HCT116 (cell line): Measurements from ENCODE around the gene FRMD4A. TPM values are rescaled to one million over a fixed set of nuclear protein-coding genes. Genes with fewer than 3 reads are reported as not detected.
A peak's percentile ranks its signal among the peaks of the same experiment; 100 is the strongest.
"Not testable (repeated sequence)": the region's sequence is repeated elsewhere in the genome, so short reads cannot be mapped to it uniquely, and the experiment has no call there.

Experiments used
- ATAC-seq: fragments of 200-7000 bp; cut with Tn5 transposase; 2 replicates; pipeline ENCODE4 v1.9.1; 2020; ENCODE audit warnings: mild to moderate bottlenecking, moderate library complexity
- BruUV-seq: library from RNA; stranded (reverse); fragments of 400-500 nt; replicated peaks from 2 replicates; lab custom pipeline; 2021; lab: Mats Ljungman, UMichigan
- CTCF ChIA-PET: fragments of 300-600 bp; sonication (Branson Sonifier 250); formaldehyde crosslinking; loops from one replicate; lab custom pipeline; 2021; ENCODE audit warnings: antibody characterized with exemption; lab: Charles Lee
- POLR2A ChIA-PET: fragments of 300-600, 350-600 bp; sonication (Branson Sonifier 250); formaldehyde crosslinking; loops from one replicate; lab custom pipeline; 2021; ENCODE audit warnings: antibody characterized with exemption; lab: Charles Lee
- RAD21 ChIA-PET, 2 experiments: fragments of 300-600 bp; sonication (Branson Sonifier 250); formaldehyde crosslinking; loops; one replicate each; lab custom pipeline; 2023; ENCODE audit warnings: low total read pairs in 2 of 2; ENCODE audit not compliant: uncharacterized antibody in 2 of 2, unreplicated experiment in 2 of 2, low non-redundant PET in 1 of 2; lab: Charles Lee
- DNase-seq: peaks from one replicate; pipeline ENCODE4 v3.0.0-alpha.2; 2010; ENCODE audit warnings: low read depth, low spot score
- H2AFZ ChIP-seq: fragments of 200-600 bp; shearing (Covaris generic), sonication (generic); 2 replicates; pipeline ENCODE4 v1.6.1; 2017; ENCODE audit warnings: low read depth, mixed run types, mixed read lengths, antibody characterized with exemption, low read length; ENCODE audit not compliant: poor library complexity, severe bottlenecking
- H3K27ac ChIP-seq: 2 replicates; pipeline ENCODE4 v1.5.1; 2012; ENCODE audit warnings: low read depth, low read length
- H3K27me3 ChIP-seq: fragments of 200-600 bp; sonication (generic); 2 replicates; pipeline ENCODE4 v1.6.1; 2016; ENCODE audit warnings: mixed run types, low read length, mixed read lengths; ENCODE audit not compliant: insufficient read depth
- H3K36me3 ChIP-seq, 2 experiments: fragments of 200-500 bp in 1 of 2; fragments of 200-600 bp in 1 of 2; sonication (Bioruptor generic) in 1 of 2; sonication (generic) in 1 of 2; 2 replicates each; pipeline versions ENCODE4 v1.5.1 to v1.6.1; 2014 to 2016; ENCODE audit warnings: low read length in 2 of 2, inconsistent platforms in 1 of 2, mixed read lengths in 1 of 2, mixed run types in 1 of 2; ENCODE audit not compliant: insufficient read depth in 2 of 2, control insufficient read depth in 1 of 2
- H3K4me1 ChIP-seq, 2 experiments: fragments of 200-600 bp in 1 of 2; sonication (generic) in 1 of 2; 2 replicates each; pipeline versions ENCODE4 v1.5.1 to v1.6.1; 2012 to 2017; ENCODE audit warnings: low read length in 2 of 2, inconsistent platforms in 1 of 2, mild to moderate bottlenecking in 1 of 2, mixed read lengths in 1 of 2, mixed run types in 1 of 2, moderate library complexity in 1 of 2; ENCODE audit not compliant: insufficient read depth in 2 of 2, control insufficient read depth in 1 of 2
- H3K4me2 ChIP-seq: fragments of 200-600 bp; sonication (generic); 2 replicates; pipeline ENCODE4 v1.6.1; 2017; ENCODE audit warnings: mixed run types, low read length, mixed read lengths
- H3K4me3 ChIP-seq, 2 experiments: fragments of 200-600 bp in 1 of 2; sonication (generic) in 1 of 2; replicated peaks in 1 of 2; 2 replicates each; pipeline ENCODE4 v1.5.1; 2011 to 2016; ENCODE audit warnings: low read length in 2 of 2, control low read depth in 1 of 2, low read depth in 1 of 2, mild to moderate bottlenecking in 1 of 2, mixed read lengths in 1 of 2, mixed run types in 1 of 2
- H3K79me2 ChIP-seq: fragments of 200-600 bp; sonication (generic); 2 replicates; pipeline ENCODE4 v1.6.1; 2017; ENCODE audit warnings: mild to moderate bottlenecking, mixed run types, low read length, moderate library complexity, mixed read lengths; ENCODE audit not compliant: insufficient read depth
- H3K9ac ChIP-seq: fragments of 200-600 bp; sonication (generic); 2 replicates; pipeline ENCODE4 v1.6.1; 2016; ENCODE audit warnings: low read length, mixed read lengths
- H3K9me2 ChIP-seq: fragments of 200-600 bp; sonication (generic), shearing (Covaris generic); 2 replicates; pipeline ENCODE4 v1.6.1; 2017; ENCODE audit warnings: mixed run types, mild to moderate bottlenecking, moderate library complexity; ENCODE audit not compliant: insufficient read depth
- H3K9me3 ChIP-seq, 2 experiments: fragments of 200-500 bp in 1 of 2; fragments of 200-600 bp in 1 of 2; sonication (Bioruptor generic) in 1 of 2; sonication (generic) in 1 of 2; 2 replicates each; pipeline ENCODE4 v1.6.1; 2014 to 2017; ENCODE audit warnings: low read length in 2 of 2, mixed read lengths in 2 of 2, inconsistent platforms in 1 of 2, low read depth in 1 of 2, mild to moderate bottlenecking in 1 of 2, mixed run types in 1 of 2, moderate library complexity in 1 of 2; ENCODE audit not compliant: control insufficient read depth in 1 of 2, insufficient read depth in 1 of 2
- H4K20me1 ChIP-seq: fragments of 200-600 bp; sonication (generic), shearing (Covaris generic); 2 replicates; pipeline ENCODE4 v1.6.1; 2017; ENCODE audit warnings: mixed run types, mild to moderate bottlenecking, moderate library complexity; ENCODE audit not compliant: insufficient read depth
- JUND ChIP-seq: IDR thresholded peaks from 2 replicates; pipeline ENCODE4 v1.6.1; 2012
- intact Hi-C: fragments of 100-400 bp; cut with micrococcal nuclease; formaldehyde crosslinking; loops from 2 replicates; pipeline ENCODE4 v1.10.0; 2022
- total RNA-seq: library from RNA; stranded (reverse); gene quantifications from one replicate; pipeline ENCODE4 v1.2.1, GENCODE V29; 2021; ENCODE audit not compliant: unreplicated experiment
- TF ChIP-seq, protein P1 (sequence below), 3 experiments: fragments of 200-600 bp in 1 of 3; sonication (generic) in 1 of 3; IDR thresholded peaks in 2 of 3; conservative IDR thresholded peaks in 1 of 3; 2 replicates each; pipeline ENCODE4 v1.5.1; 2012 to 2017; ENCODE audit warnings: low read depth in 2 of 3, low read length in 2 of 3, antibody characterized with exemption in 1 of 3, borderline replicate concordance in 1 of 3, control low read depth in 1 of 3, mild to moderate bottlenecking in 1 of 3, mixed read lengths in 1 of 3, mixed run types in 1 of 3, moderate library complexity in 1 of 3; ENCODE audit not compliant: insufficient read depth in 1 of 3

FRMD4A gene
- total RNA-seq, 1 experiment from 2014 or later: 0.20 TPM

DNA sequence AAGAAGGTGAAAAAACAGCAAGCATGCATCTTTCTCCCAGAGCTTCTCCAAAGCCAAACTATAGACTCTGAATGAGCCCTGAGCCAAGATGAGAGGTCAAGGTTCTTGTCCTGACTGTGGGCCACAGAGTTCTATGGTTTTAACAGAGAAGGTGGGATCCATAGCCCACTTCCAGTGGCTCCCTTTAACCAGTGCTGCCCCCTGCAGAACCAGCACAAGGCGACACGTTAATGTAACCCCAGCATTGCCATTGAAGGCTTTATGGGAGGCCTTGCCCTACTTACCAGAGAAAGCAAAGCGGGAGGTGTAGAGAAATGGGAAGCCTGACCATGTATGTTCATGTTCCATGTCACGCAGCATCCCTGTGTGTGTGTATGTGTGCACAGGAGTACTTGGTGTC lies 500.3 kb downstream of the FRMD4A start:
- Histone ChIP-seq H3K27ac (no peak overlapping the region), H3K9me2 (no peaks in the 10 kb centered on the region), H3K79me2 (no peaks in the 10 kb centered on the region), H3K36me3 (no peaks in the 10 kb centered on the region), H3K9ac (no peak overlapping the region), H4K20me1 (no peaks in the 10 kb centered on the region), H2AFZ (no peak overlapping the region), H3K27me3 (0 out of 2 replicates have a peak, but pooled peaks cover 3% of the 10 kb centered on the region), H3K4me1 (no peaks in the 10 kb centered on the region), H3K4me3 (no peak overlapping the region), H3K9me3 (no peaks in the 10 kb centered on the region), H3K4me2 (no peak overlapping the region)
- RAD21 ChIA-PET: no interaction called here
- intact Hi-C loops: no loop called here
- CTCF ChIA-PET: no interaction called here
- TF ChIP-seq JUND: no peak
- TF ChIP-seq, protein P1, sequence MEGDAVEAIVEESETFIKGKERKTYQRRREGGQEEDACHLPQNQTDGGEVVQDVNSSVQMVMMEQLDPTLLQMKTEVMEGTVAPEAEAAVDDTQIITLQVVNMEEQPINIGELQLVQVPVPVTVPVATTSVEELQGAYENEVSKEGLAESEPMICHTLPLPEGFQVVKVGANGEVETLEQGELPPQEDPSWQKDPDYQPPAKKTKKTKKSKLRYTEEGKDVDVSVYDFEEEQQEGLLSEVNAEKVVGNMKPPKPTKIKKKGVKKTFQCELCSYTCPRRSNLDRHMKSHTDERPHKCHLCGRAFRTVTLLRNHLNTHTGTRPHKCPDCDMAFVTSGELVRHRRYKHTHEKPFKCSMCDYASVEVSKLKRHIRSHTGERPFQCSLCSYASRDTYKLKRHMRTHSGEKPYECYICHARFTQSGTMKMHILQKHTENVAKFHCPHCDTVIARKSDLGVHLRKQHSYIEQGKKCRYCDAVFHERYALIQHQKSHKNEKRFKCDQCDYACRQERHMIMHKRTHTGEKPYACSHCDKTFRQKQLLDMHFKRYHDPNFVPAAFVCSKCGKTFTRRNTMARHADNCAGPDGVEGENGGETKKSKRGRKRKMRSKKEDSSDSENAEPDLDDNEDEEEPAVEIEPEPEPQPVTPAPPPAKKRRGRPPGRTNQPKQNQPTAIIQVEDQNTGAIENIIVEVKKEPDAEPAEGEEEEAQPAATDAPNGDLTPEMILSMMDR (IDR thresholded peaks at IDR 0.05 in 2 of 3, conservative IDR thresholded peaks at IDR 0.05 in 1 of 3; ENCODE audit: borderline replicate concordance in 1 of 3, insufficient read depth in 1 of 3, low read depth in 2 of 3, low read length in 2 of 3): peak in 1 of 3 experiments; percentile 24; a peak in 1 of 6 replicates
- ATAC-seq: 0 out of 2 replicates have a peak, but pooled peaks have one; percentile 40
- DNase-seq: no peak
- POLR2A ChIA-PET: no interaction called here
- no TSS peak for BruUV-seq

DNA sequence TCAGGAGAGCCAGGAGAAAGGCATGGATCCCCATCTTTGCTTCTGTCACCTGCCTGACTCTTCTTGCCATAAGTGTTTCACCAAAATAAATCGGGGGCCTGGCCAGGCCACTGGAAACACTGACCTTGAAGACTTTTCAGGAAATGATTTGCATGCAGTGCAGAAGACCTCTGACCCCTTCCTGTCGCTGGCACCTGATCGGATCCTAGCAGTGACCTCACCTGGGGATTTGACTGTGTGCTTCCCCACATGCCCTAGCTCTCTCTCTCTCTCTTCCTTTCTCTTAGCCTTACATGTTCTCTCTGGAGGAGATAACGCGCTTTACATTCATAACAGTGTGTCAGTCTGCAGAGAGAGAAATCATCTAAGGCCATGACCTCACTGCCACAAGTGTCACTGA lies 500.9 kb downstream of the FRMD4A start:
- Histone ChIP-seq H3K9ac (no peak overlapping the region), H4K20me1 (no peaks in the 10 kb centered on the region), H2AFZ (no peak overlapping the region), H3K79me2 (no peaks in the 10 kb centered on the region), H3K27me3 (0 out of 2 replicates have a peak, but pooled peaks cover 3% of the 10 kb centered on the region), H3K4me3 (no peak overlapping the region), H3K27ac (no peak overlapping the region), H3K4me2 (no peak overlapping the region), H3K9me3 (no peaks in the 10 kb centered on the region), H3K4me1 (no peaks in the 10 kb centered on the region), H3K9me2 (no peaks in the 10 kb centered on the region), H3K36me3 (no peaks in the 10 kb centered on the region)
- no peak for DNase-seq
- no TSS peak for BruUV-seq
- POLR2A ChIA-PET: no interaction called here
- TF ChIP-seq, protein P1 (IDR thresholded peaks at IDR 0.05 in 2 of 3, conservative IDR thresholded peaks at IDR 0.05 in 1 of 3; ENCODE audit: borderline replicate concordance in 1 of 3, insufficient read depth in 1 of 3, low read depth in 2 of 3, low read length in 2 of 3): no peak
- RAD21 ChIA-PET: no interaction called here
- ATAC-seq: no peak
- CTCF ChIA-PET: no interaction called here
- intact Hi-C loops: no loop called here

DNA sequence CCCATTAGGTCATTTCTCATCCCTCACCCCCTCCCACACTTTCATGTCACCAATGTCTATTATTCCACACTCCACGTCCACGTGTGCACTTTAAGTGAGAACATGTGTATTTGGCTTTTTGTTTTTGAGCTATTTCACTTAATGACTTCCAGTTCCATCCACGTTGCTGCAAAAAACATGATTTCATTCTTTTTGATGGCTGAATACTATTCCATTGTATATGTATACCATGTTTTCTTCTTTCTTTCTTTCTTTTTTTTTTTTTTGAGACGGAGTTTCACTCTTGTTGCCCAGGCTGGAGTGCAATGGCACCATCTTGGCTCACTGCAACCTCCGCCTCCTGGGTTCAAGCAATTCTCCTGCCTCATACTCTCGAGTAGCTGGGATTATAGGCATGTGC lies 502.4 kb downstream of the FRMD4A start:
- H3K4me1 ChIP-seq, CTCF ChIA-PET, ATAC-seq: not testable (repeated sequence)

More for the DNA sequence above, 502.4 kb downstream of the FRMD4A start:
- RAD21 ChIA-PET, H4K20me1 ChIP-seq, H3K4me3 ChIP-seq, H3K9ac ChIP-seq, POLR2A ChIA-PET, H3K9me3 ChIP-seq, H3K27ac ChIP-seq, H3K9me2 ChIP-seq, intact Hi-C loops, H3K27me3 ChIP-seq, DNase-seq, H3K4me2 ChIP-seq, H2AFZ ChIP-seq, H3K36me3 ChIP-seq, H3K79me2 ChIP-seq, BruUV-seq: not testable (repeated sequence)
